VCaP (cell line): ENCODE measurements around the gene TNNI2.
"Not testable (repeated sequence)": the region's sequence is repeated elsewhere in the genome, so short reads cannot be mapped to it uniquely, and the experiment has no call there.

Experiments
- H3K27ac ChIP-seq: fragments of 450-650 bp; 2 replicates; pipeline ENCODE4 v1.5.1; 2017
- TF ChIP-seq, protein P1 (sequence below): fragments of 450-650 bp; conservative IDR thresholded peaks from 2 replicates; pipeline ENCODE4 v1.5.1; 2017; ENCODE audit warnings: mild to moderate bottlenecking, moderate library complexity

The TNNI2 gene

DNA sequence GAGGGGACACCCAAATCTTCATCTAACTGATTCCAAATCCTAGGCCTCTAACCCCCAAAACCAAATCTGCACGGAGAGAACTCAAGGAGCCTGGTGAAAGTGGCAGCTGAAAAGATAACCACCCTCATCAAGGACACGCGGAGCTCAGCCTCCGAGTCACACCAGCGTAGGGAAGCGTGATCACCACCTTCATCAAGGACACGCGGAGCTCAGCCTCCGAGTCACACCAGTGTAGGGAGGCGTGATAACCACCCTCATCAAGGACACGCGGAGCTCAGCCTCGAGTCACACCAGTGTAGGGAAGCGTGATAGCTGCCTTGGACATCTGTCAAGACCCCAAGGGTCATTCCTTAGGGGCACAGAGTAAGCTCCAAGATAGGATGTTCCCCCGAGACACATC lies 33.3 kb upstream of the TNNI2 start:
- TF ChIP-seq, protein P1, sequence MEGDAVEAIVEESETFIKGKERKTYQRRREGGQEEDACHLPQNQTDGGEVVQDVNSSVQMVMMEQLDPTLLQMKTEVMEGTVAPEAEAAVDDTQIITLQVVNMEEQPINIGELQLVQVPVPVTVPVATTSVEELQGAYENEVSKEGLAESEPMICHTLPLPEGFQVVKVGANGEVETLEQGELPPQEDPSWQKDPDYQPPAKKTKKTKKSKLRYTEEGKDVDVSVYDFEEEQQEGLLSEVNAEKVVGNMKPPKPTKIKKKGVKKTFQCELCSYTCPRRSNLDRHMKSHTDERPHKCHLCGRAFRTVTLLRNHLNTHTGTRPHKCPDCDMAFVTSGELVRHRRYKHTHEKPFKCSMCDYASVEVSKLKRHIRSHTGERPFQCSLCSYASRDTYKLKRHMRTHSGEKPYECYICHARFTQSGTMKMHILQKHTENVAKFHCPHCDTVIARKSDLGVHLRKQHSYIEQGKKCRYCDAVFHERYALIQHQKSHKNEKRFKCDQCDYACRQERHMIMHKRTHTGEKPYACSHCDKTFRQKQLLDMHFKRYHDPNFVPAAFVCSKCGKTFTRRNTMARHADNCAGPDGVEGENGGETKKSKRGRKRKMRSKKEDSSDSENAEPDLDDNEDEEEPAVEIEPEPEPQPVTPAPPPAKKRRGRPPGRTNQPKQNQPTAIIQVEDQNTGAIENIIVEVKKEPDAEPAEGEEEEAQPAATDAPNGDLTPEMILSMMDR, result no peak
- H3K27ac ChIP-seq, result no peak overlapping the region

- H3K27ac ChIP-seq, result no peak overlapping the region
- TF ChIP-seq, protein P1, result no peak
Measured at GRCh38 chr11:1807264-1807995, 31.4 kb upstream of the TNNI2 start.

DNA sequence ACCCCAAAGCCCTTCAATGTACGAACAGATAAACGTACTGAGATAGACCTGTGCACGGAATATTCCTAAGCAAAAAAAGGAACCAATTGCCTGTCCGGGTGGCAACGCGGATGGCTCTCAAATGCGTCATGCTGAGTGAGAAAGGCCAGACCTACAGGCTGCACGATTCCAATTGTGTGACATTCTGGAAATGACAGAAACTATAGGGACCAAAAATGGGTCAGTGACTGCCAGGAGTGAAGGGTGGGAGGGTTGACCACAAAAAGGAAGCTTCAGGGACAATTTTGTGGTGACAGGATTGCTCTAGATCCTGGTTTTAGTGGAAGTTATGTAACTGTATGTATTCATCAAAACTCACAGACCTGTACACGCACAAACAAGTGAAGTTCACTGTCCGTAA lies 28.0 kb upstream of the TNNI2 start:
- TF ChIP-seq, protein P1, result no peak
- no peak overlapping the region for H3K27ac ChIP-seq

GRCh38 chr11:1812274-1812673 lies 26.5 kb upstream of the TNNI2 start:
- no peak overlapping the region for H3K27ac ChIP-seq
- TF ChIP-seq, protein P1, result no peak

- TF ChIP-seq, protein P1, result no peak
- no peak overlapping the region for H3K27ac ChIP-seq
Measured at GRCh38 chr11:1812801-1813200, 26.0 kb upstream of the TNNI2 start.

DNA sequence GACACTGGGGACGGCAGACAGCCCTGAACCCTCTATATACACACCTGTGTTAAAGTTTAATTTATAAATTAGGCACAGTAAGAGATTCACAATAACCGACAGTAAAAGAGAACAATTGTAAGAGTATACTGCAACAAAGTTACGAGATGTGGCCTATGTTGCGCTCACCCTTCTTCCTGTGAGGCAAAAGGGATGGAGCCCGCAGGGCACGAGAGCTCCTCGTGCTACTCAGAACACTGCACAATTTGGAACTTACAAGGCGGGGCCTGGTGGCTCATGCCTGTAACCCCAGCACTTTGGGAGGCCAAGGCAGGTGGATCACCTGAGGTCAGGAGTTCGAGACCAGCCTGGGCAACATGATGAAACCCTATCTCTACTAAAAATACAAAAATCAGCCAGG lies 25.4 kb upstream of the TNNI2 start:
- not testable (repeated sequence) for H3K27ac ChIP-seq

DNA sequence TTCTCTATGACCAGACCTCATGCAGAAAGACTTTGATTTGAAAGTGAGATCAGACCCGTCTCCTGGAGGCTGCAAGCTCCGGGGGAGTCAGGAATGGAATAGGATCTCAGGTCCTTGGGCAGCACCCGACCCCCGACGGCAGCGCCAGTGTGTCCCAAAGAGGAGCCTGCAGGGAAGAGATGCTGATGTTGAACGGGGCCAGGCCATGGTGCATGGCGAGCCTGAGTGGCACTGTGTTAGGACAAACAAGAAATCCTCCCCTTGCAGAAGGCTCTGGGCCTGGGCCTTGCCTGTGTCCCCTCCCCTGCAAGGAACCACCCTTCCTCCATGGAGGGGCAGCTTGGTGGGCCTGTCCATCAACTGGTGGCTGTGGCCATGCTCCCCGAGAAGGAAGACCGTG lies 24.1 kb upstream of the TNNI2 start:
- H3K27ac ChIP-seq, result no peak overlapping the region
- TF ChIP-seq, protein P1, result no peak

- H3K27ac ChIP-seq, result no peak overlapping the region
- TF ChIP-seq, protein P1, result no peak
Measured at GRCh38 chr11:1815311-1815710, 23.5 kb upstream of the TNNI2 start.
